Memory B cell (primary cell): ENCODE results near the gene RAB14.

Experiments used
- ATAC-seq: fragments of 150-1000 bp; cut with Tn5 transposase; 2 replicates; pipeline ENCODE4 v1.10.0; 2021; ENCODE audit warnings: low read depth, mild to moderate bottlenecking, moderate library complexity
- DNase-seq, 2 donors: peaks; one replicate each; pipeline ENCODE4 v3.0.0; 2022; ENCODE audit warnings: low spot score in 2 of 2
- H3K27ac Mint-ChIP-seq: one replicate; pipeline ENCODE4 v1.8.0; 2022; ENCODE audit warnings: mild to moderate bottlenecking, moderate library complexity, mixed read lengths
- H3K27me3 Mint-ChIP-seq: one replicate; pipeline ENCODE4 v1.8.0; 2022; ENCODE audit warnings: mixed read lengths
- H3K36me3 Mint-ChIP-seq: one replicate; pipeline ENCODE4 v1.8.0; 2022; ENCODE audit warnings: mild to moderate bottlenecking, mixed read lengths
- H3K4me1 Mint-ChIP-seq: one replicate; pipeline ENCODE4 v1.8.0; 2022; ENCODE audit warnings: mixed read lengths
- H3K4me3 Mint-ChIP-seq: one replicate; pipeline ENCODE4 v1.8.0; 2022; ENCODE audit warnings: mild to moderate bottlenecking, moderate library complexity, mixed read lengths
- H3K9me3 Mint-ChIP-seq: one replicate; pipeline ENCODE4 v1.8.0; 2022; ENCODE audit warnings: mixed read lengths

Gene RAB14

GRCh38 chr9:121210536-121210935 lies 8.9 kb upstream of the RAB14 start:
- Mint-ChIP-seq H3K4me3 (no peak overlapping the region), H3K27ac (peak overlapping the region; percentile 10), H3K9me3 (no peaks in the 10 kb centered on the region), H3K27me3 (no peaks in the 10 kb centered on the region), H3K36me3 (peaks cover 14% of the 10 kb centered on the region), H3K4me1 (peaks cover 22% of the 10 kb centered on the region)
- DNase-seq (no peak), ATAC-seq (no peak)

- Mint-ChIP-seq H3K9me3 (no peaks in the 10 kb centered on the region), H3K4me1 (peaks cover 20% of the 10 kb centered on the region), H3K27ac (peak overlapping the region; percentile 84), H3K4me3 (peak overlapping the region; percentile 77), H3K36me3 (peaks cover 11% of the 10 kb centered on the region), H3K27me3 (no peaks in the 10 kb centered on the region)
- peak in 1 of 2 donors; percentile 31 for DNase-seq
- ATAC-seq = peak; percentile 98
Observed at GRCh38 chr9:121207371-121207940, 5.8 kb upstream of the RAB14 start.

GRCh38 chr9:121206516-121207370 lies 5.1 kb upstream of the RAB14 start:
- Mint-ChIP-seq H3K4me1 (peaks cover 22% of the 10 kb centered on the region), H3K9me3 (no peaks in the 10 kb centered on the region), H3K27ac (peak overlapping the region; percentile 84), H3K4me3 (peak overlapping the region; percentile 77), H3K36me3 (peaks cover 9% of the 10 kb centered on the region), H3K27me3 (no peaks in the 10 kb centered on the region)
- DNase-seq (no peak), ATAC-seq (no peak)

GRCh38 chr9:121204611-121205010 lies 2.9 kb upstream of the RAB14 start:
- Mint-ChIP-seq H3K9me3 (no peaks in the 10 kb centered on the region), H3K36me3 (no peaks in the 10 kb centered on the region), H3K4me3 (no peak overlapping the region), H3K4me1 (peaks cover 30% of the 10 kb centered on the region), H3K27me3 (no peaks in the 10 kb centered on the region), H3K27ac (no peak overlapping the region)
- ATAC-seq = no peak
- no peak for DNase-seq

GRCh38 chr9:121204121-121204520 lies 2.5 kb upstream of the RAB14 start:
- no peak for DNase-seq
- no peaks in the 10 kb centered on the region for H3K9me3 Mint-ChIP-seq
- no peak overlapping the region for H3K27ac Mint-ChIP-seq
- no peak for ATAC-seq
- H3K4me3 Mint-ChIP-seq = no peak overlapping the region
- peaks cover 33% of the 10 kb centered on the region for H3K4me1 Mint-ChIP-seq
- H3K27me3 Mint-ChIP-seq = no peaks in the 10 kb centered on the region
- H3K36me3 Mint-ChIP-seq = no peaks in the 10 kb centered on the region

- Mint-ChIP-seq H3K27me3 (no peaks in the 10 kb centered on the region), H3K27ac (peak overlapping the region; percentile 83)
Observed at GRCh38 chr9:121201045-121201737, 478 bp downstream of the RAB14 start.

GRCh38 chr9:121200356-121200755 lies 1.3 kb downstream of the RAB14 start:
- peak overlapping the region; percentile 83 for H3K27ac Mint-ChIP-seq
- no peaks in the 10 kb centered on the region for H3K36me3 Mint-ChIP-seq
- peaks cover 35% of the 10 kb centered on the region for H3K4me1 Mint-ChIP-seq
- H3K27me3 Mint-ChIP-seq = no peaks in the 10 kb centered on the region
- no peaks in the 10 kb centered on the region for H3K9me3 Mint-ChIP-seq
- peak overlapping the region; percentile 84 for H3K4me3 Mint-ChIP-seq
- no peak for DNase-seq
- ATAC-seq = no peak

More at GRCh38 chr9:121201045-121201737, 478 bp downstream of the RAB14 start:
- DNase-seq (peak in 1 of 2 donors; percentile 9), ATAC-seq (peak; percentile 8)
- Mint-ChIP-seq H3K4me3 (peak overlapping the region; percentile 84), H3K36me3 (no peaks in the 10 kb centered on the region), H3K4me1 (peaks cover 32% of the 10 kb centered on the region), H3K9me3 (no peaks in the 10 kb centered on the region)

GRCh38 chr9:121199921-121200320 lies 1.7 kb downstream of the RAB14 start:
- DNase-seq (no peak), ATAC-seq (no peak)
- H3K9me3 Mint-ChIP-seq = no peaks in the 10 kb centered on the region
- peak overlapping the region; percentile 84 for H3K4me3 Mint-ChIP-seq
- no peaks in the 10 kb centered on the region for H3K27me3 Mint-ChIP-seq
- H3K36me3 Mint-ChIP-seq = no peaks in the 10 kb centered on the region
- peak overlapping the region; percentile 83 for H3K27ac Mint-ChIP-seq
- H3K4me1 Mint-ChIP-seq = peaks cover 39% of the 10 kb centered on the region

- peak overlapping the region; percentile 59 for H3K4me3 Mint-ChIP-seq
Observed at GRCh38 chr9:121198512-121199042, 3.1 kb downstream of the RAB14 start.

GRCh38 chr9:121197132-121197531 lies 4.5 kb downstream of the RAB14 start:
- Mint-ChIP-seq H3K36me3 (no peaks in the 10 kb centered on the region), H3K4me3 (peak overlapping the region; percentile 27), H3K9me3 (no peaks in the 10 kb centered on the region), H3K27me3 (no peaks in the 10 kb centered on the region), H3K27ac (peak overlapping the region; percentile 54), H3K4me1 (peaks cover 43% of the 10 kb centered on the region)
- no peak for ATAC-seq
- no peak for DNase-seq

More at GRCh38 chr9:121198512-121199042, 3.1 kb downstream of the RAB14 start:
- ATAC-seq = no peak
- H3K27ac Mint-ChIP-seq = peak overlapping the region; percentile 41
- H3K9me3 Mint-ChIP-seq = no peaks in the 10 kb centered on the region
- DNase-seq = no peak
- H3K36me3 Mint-ChIP-seq = no peaks in the 10 kb centered on the region
- H3K4me1 Mint-ChIP-seq = peaks cover 42% of the 10 kb centered on the region
- no peaks in the 10 kb centered on the region for H3K27me3 Mint-ChIP-seq

GRCh38 chr9:121196389-121196788 lies 5.3 kb downstream of the RAB14 start:
- Mint-ChIP-seq H3K36me3 (no peaks in the 10 kb centered on the region), H3K4me3 (peak overlapping the region; percentile 21), H3K27ac (peak overlapping the region; percentile 54), H3K4me1 (peaks cover 45% of the 10 kb centered on the region), H3K9me3 (no peaks in the 10 kb centered on the region), H3K27me3 (no peaks in the 10 kb centered on the region)
- no peak for ATAC-seq
- DNase-seq = no peak

- H3K27me3 Mint-ChIP-seq = no peaks in the 10 kb centered on the region
- ATAC-seq (peak; percentile 38), DNase-seq (no peak)
- peaks cover 41% of the 10 kb centered on the region for H3K4me1 Mint-ChIP-seq
- no peaks in the 10 kb centered on the region for H3K9me3 Mint-ChIP-seq
- no peak overlapping the region for H3K4me3 Mint-ChIP-seq
- H3K27ac Mint-ChIP-seq = peak overlapping the region; percentile 54
- H3K36me3 Mint-ChIP-seq = peaks cover 2% of the 10 kb centered on the region
Observed at GRCh38 chr9:121194730-121195129, 6.9 kb downstream of the RAB14 start.

GRCh38 chr9:121192959-121193640 lies 8.6 kb downstream of the RAB14 start:
- Mint-ChIP-seq H3K4me1 (peaks cover 32% of the 10 kb centered on the region), H3K4me3 (no peak overlapping the region), H3K27ac (peak overlapping the region; percentile 86), H3K36me3 (peaks cover 2% of the 10 kb centered on the region), H3K27me3 (no peaks in the 10 kb centered on the region), H3K9me3 (no peaks in the 10 kb centered on the region)
- ATAC-seq (peak; percentile 31), DNase-seq (no peak)
